Upper lobe of left lung (tissue), 6 donors: ENCODE measurements around the gene PTPRG. TPM values are rescaled to one million over a fixed set of nuclear protein-coding genes. Genes with fewer than 3 reads are reported as not detected.
A peak's percentile ranks its signal among the peaks of the same experiment; 100 is the strongest.

Source experiments
- ATAC-seq, 2 donors: fragments of 200-7000 bp; cut with Tn5 transposase; one replicate each; pipeline ENCODE4 v1.9.1; 2022; ENCODE audit warnings: mild to moderate bottlenecking in 2 of 2, moderate library complexity in 2 of 2; ENCODE audit not compliant: low FRiP score in 2 of 2
- DNase-seq, 2 donors: peaks; one replicate each; pipeline ENCODE4 v3.0.0-alpha.2; 2019 to 2020
- H3K27ac ChIP-seq, 4 donors: fragments of 200-600 bp; sonication (generic); one replicate each; pipeline ENCODE4 v1.5.1; 2016 to 2019
- H3K27me3 ChIP-seq, 4 donors: fragments of 200-600 bp; sonication (generic); one replicate each; pipeline ENCODE4 v1.5.1; 2017 to 2019
- H3K36me3 ChIP-seq, 4 donors: fragments of 200-600 bp; sonication (generic); one replicate each; pipeline ENCODE4 v1.5.1; 2016 to 2019
- H3K4me1 ChIP-seq, 4 donors: fragments of 200-600 bp; sonication (generic); one replicate each; pipeline ENCODE4 v1.5.1; 2018 to 2019
- H3K4me3 ChIP-seq, 4 donors: fragments of 200-600 bp; sonication (generic); one replicate each; pipeline ENCODE4 v1.5.1; 2017 to 2019; ENCODE audit warnings: mild to moderate bottlenecking in 2 of 4, moderate library complexity in 1 of 4
- H3K9me3 ChIP-seq, 4 donors: fragments of 200-600 bp; sonication (generic); one replicate each; pipeline ENCODE4 v1.5.1; 2018 to 2019
- CTCF ChIP-seq, 6 experiments: fragments of 450-650 bp in 4 of 6; fragments of 200-600 bp in 2 of 6; sonication (generic) in 2 of 6; IDR thresholded peaks; one replicate each; pipeline ENCODE4 v1.5.1; 2016 to 2019; ENCODE audit warnings: antibody characterized with exemption in 6 of 6
- EP300 ChIP-seq, 4 donors: sonication (generic); formaldehyde crosslinking; IDR thresholded peaks; one replicate each; pipeline ENCODE4 v1.5.1; 2017; ENCODE audit warnings: antibody characterized with exemption in 4 of 4, control low read depth in 2 of 4
- POLR2A ChIP-seq, 4 donors: fragments of 450-650 bp; IDR thresholded peaks; one replicate each; pipeline ENCODE4 v1.5.1; 2016 to 2017; ENCODE audit warnings: antibody characterized with exemption in 4 of 4, mild to moderate bottlenecking in 2 of 4
- POLR2AphosphoS5 ChIP-seq, 2 donors: sonication (generic); formaldehyde crosslinking; IDR thresholded peaks; one replicate each; pipeline ENCODE4 v1.5.1; 2017; ENCODE audit warnings: antibody characterized with exemption in 2 of 2
- WGBS, 2 donors: methylation state at CpG; one replicate each; pipeline ENCODE4 v1.1.5; 2017 to 2018; 5-methylcytosine and 5-hydroxymethylcytosine counted together
- total RNA-seq, 6 donors: library from RNA; depleted of rRNA in 4 of 6; stranded (reverse); fragments of >200 nt in 4 of 6; gene quantifications; one replicate each; pipeline versions ENCODE4 v1.1.0 to v1.2.1, GENCODE V29; 2016 to 2021
- donor health status: DM: no; HTN: no; CAD: no; lungs with moderate emphysema.
- donor health status: DM: no; HTN: yes; CAD: no; lungs with severe emphysema.

The PTPRG gene
- total RNA-seq, 6 donors from 2014 or later: 58.7 to 101 (median 68.8) TPM

DNA sequence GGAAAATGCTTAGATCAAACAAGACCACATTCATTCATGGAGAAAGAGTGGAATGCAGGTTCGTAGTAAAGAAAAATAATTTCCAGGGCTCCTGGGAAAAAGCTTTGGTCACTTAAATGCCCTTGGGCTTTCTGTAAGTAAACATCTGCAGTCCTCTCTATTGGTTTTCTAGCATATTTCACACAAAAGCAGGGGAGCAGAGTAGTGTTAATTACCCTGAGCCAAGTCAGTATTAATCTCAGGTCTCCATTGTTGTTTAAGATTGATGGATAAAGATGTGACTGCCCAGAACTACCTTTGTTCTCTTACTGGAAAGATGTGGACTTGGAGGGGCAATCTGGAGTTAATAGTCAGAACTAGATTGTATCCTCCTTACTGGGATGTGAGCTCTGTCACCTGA, 242.6 kb downstream of the PTPRG start:
- Histone ChIP-seq H3K27me3 (no peaks in the 10 kb centered on the region), H3K4me3 (no peak overlapping the region), H3K27ac (no peak overlapping the region), H3K4me1 (peaks cover 32 to 61% (median 45%) of the 10 kb centered on the region in 4 donors), H3K36me3 (no peaks in the 10 kb centered on the region), H3K9me3 (no peaks in the 10 kb centered on the region)
- TF ChIP-seq POLR2AphosphoS5 (IDR thresholded peaks at IDR 0.05): no peak
- no peak for TF ChIP-seq POLR2A (IDR thresholded peaks at IDR 0.05)
- TF ChIP-seq EP300 (IDR thresholded peaks at IDR 0.05): no peak
- no peak for TF ChIP-seq CTCF (IDR thresholded peaks at IDR 0.05)
- 88 to 100% methylated on average over 1 of the region's 1 CpG for WGBS, 2 donors
- DNase-seq: no peak
- ATAC-seq: no peak

GRCh38 chr3:61804782-61805181, 243.4 kb downstream of the PTPRG start:
- no peaks in the 10 kb centered on the region for H3K36me3 ChIP-seq
- ATAC-seq (no peak), DNase-seq (no peak)
- H3K27me3 ChIP-seq: no peaks in the 10 kb centered on the region
- 85 to 90% methylated on average over 1 of the region's 1 CpG for WGBS, 2 donors
- TF ChIP-seq POLR2A (IDR thresholded peaks at IDR 0.05) (no peak), CTCF (IDR thresholded peaks at IDR 0.05) (no peak), POLR2AphosphoS5 (IDR thresholded peaks at IDR 0.05) (no peak), EP300 (IDR thresholded peaks at IDR 0.05) (no peak)
- H3K9me3 ChIP-seq: no peaks in the 10 kb centered on the region
- H3K4me3 ChIP-seq: no peak overlapping the region
- peak overlapping the region in 3 of 4 donors; percentile 6 to 56 (median 48) for H3K27ac ChIP-seq
- H3K4me1 ChIP-seq: peaks cover 40 to 67% (median 52%) of the 10 kb centered on the region in 4 donors

- H3K27ac ChIP-seq: peak overlapping the region in 2 of 4 donors; percentile 48 to 56
- no peaks in the 10 kb centered on the region for H3K36me3 ChIP-seq
- DNase-seq: no peak
- no peaks in the 10 kb centered on the region for H3K9me3 ChIP-seq
- peaks cover 46 to 75% (median 57%) of the 10 kb centered on the region in 4 donors for H3K4me1 ChIP-seq
- TF ChIP-seq POLR2AphosphoS5 (IDR thresholded peaks at IDR 0.05) (no peak), POLR2A (IDR thresholded peaks at IDR 0.05) (no peak), CTCF (IDR thresholded peaks at IDR 0.05) (no peak), EP300 (IDR thresholded peaks at IDR 0.05) (no peak)
- WGBS, 2 donors: 80 to 81% methylated on average over 3 of the region's 3 CpGs
- H3K4me3 ChIP-seq: no peak overlapping the region
- no peaks in the 10 kb centered on the region for H3K27me3 ChIP-seq
- ATAC-seq: peak in 1 of 2 donors; percentile 34
These were observed 244.2 kb downstream of the PTPRG start for GRCh38 chr3:61805510-61806080.

GRCh38 chr3:61806810-61807209, 245.4 kb downstream of the PTPRG start:
- no peaks in the 10 kb centered on the region for H3K36me3 ChIP-seq
- peak overlapping the region in 2 of 4 donors; percentile 14 to 66 for H3K27ac ChIP-seq
- 74 to 80% methylated on average over 4 of the region's 4 CpGs for WGBS, 2 donors
- ATAC-seq (no peak), DNase-seq (no peak)
- H3K4me3 ChIP-seq: no peak overlapping the region
- TF ChIP-seq POLR2A (IDR thresholded peaks at IDR 0.05): no peak
- TF ChIP-seq CTCF (IDR thresholded peaks at IDR 0.05): no peak
- no peak for TF ChIP-seq EP300 (IDR thresholded peaks at IDR 0.05)
- no peaks in the 10 kb centered on the region for H3K9me3 ChIP-seq
- H3K4me1 ChIP-seq: peaks cover 46 to 78% (median 57%) of the 10 kb centered on the region in 4 donors
- H3K27me3 ChIP-seq: no peaks in the 10 kb centered on the region

DNA sequence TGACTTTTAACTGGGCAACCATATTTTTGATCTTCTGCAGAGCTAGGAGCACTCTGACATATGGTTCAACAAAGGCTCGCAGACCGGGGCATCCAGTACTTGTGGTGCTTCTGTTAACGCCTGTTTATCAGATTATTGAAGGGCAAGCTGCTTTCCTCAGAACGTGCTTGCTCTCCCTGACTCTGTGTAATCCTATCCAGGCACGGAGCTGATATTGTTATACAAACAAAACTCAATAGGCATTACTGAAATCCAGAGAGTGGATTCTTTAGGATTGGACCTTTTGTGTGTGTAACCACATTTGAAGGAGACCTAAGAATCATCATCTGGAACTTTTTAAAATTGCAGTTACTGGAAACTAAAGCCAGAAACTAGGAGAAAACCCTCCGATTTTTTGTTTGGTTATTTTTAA, 246.5 kb downstream of the PTPRG start:
- Histone ChIP-seq H3K36me3 (no peaks in the 10 kb centered on the region), H3K4me3 (no peak overlapping the region), H3K9me3 (no peaks in the 10 kb centered on the region), H3K4me1 (peaks cover 46 to 73% (median 52%) of the 10 kb centered on the region in 4 donors), H3K27ac (peak overlapping the region in 3 of 4 donors; percentile 14 to 54 (median 18)), H3K27me3 (no peaks in the 10 kb centered on the region)
- ATAC-seq: peak in 1 of 2 donors; percentile 26
- DNase-seq: no peak
- TF ChIP-seq POLR2A (IDR thresholded peaks at IDR 0.05): no peak
- no peak for TF ChIP-seq CTCF (IDR thresholded peaks at IDR 0.05)
- 36 to 56% methylated on average over 6 of the region's 6 CpGs for WGBS, 2 donors
